ENCODE measurements around the gene CENPB. TPM values are rescaled to one million over a fixed set of nuclear protein-coding genes. Genes with fewer than 3 reads are reported as not detected.

CENPB gene
- total and polyA plus RNA-seq, 4 donors: 4.5 to 32.4 (median 25.4) TPM

- Histone ChIP-seq H3K4me3 (ENCODE audit: low read depth in 1 of 3, low read length in 3 of 3) (no peak overlapping the region), H3K9ac (ENCODE audit: low read depth in 1 of 2, low read length in 2 of 2) (no peak overlapping the region), H3K4me1 (ENCODE audit: control insufficient read depth in 4 of 4, insufficient read depth in 4 of 4, low read length in 3 of 4) (peaks cover 14 to 41% (median 31%) of the 10 kb centered on the region in 4 donors), H3K9me3 (ENCODE audit: control insufficient read depth in 4 of 4, low read length in 3 of 4) (no peaks in the 10 kb centered on the region), H3K27ac (ENCODE audit: low read depth in 1 of 2, low read length in 2 of 2) (no peak overlapping the region), H3K27me3 (ENCODE audit: control insufficient read depth in 4 of 4, insufficient read depth in 4 of 4, low read length in 3 of 4) (no peaks in the 10 kb centered on the region), H3K36me3 (ENCODE audit: control insufficient read depth in 4 of 4, insufficient read depth in 3 of 4, low read depth in 1 of 4, low read length in 3 of 4) (peaks cover 0 to 5% (median 0%) of the 10 kb centered on the region in 4 donors)
- no peak for DNase-seq (ENCODE audit: low spot score)
- 84% methylated on average over 10 of the region's 10 CpGs for WGBS
- TF ChIP-seq RAD21 (IDR thresholded peaks at IDR 0.05) (no peak), NR2F2 (IDR thresholded peaks at IDR 0.05) (no peak), JUND (IDR thresholded peaks at IDR 0.05) (no peak), FOXA1 (IDR thresholded peaks at IDR 0.05) (no peak), TAF1 (conservative IDR thresholded peaks at IDR 0.05) (no peak), SP1 (IDR thresholded peaks at IDR 0.05) (no peak), ATF3 (IDR thresholded peaks at IDR 0.05) (no peak)
Measured at GRCh38 chr20:3783511-3784195, 2.9 kb downstream of the CENPB start.

- no peaks in the 10 kb centered on the region for H3K9me3 ChIP-seq (ENCODE audit: control insufficient read depth in 4 of 4, low read length in 3 of 4)
- 83% methylated on average over 2 of the region's 2 CpGs for WGBS
- H3K27ac ChIP-seq (ENCODE audit: low read depth in 1 of 2, low read length in 2 of 2): no peak overlapping the region
- H3K27me3 ChIP-seq (ENCODE audit: control insufficient read depth in 4 of 4, insufficient read depth in 4 of 4, low read length in 3 of 4): no peaks in the 10 kb centered on the region
- no peak overlapping the region for H3K4me3 ChIP-seq (ENCODE audit: low read depth in 1 of 3, low read length in 3 of 3)
- TF ChIP-seq RXRA (IDR thresholded peaks at IDR 0.05) (no peak), CTCF (IDR thresholded peaks at IDR 0.05; ENCODE audit: low read depth, low read length, missing input control) (no peak), FOXA2 (IDR thresholded peaks at IDR 0.05) (no peak), ATF3 (IDR thresholded peaks at IDR 0.05) (no peak), EGR1 (IDR thresholded peaks at IDR 0.05; ENCODE audit: low read depth in 2 of 2) (no peak), GABPA (IDR thresholded peaks at IDR 0.05 in 1 of 2, conservative IDR thresholded peaks at IDR 0.05 in 1 of 2) (no peak), NR2F2 (IDR thresholded peaks at IDR 0.05) (no peak), HNF4A (conservative IDR thresholded peaks at IDR 0.05) (no peak), REST (IDR thresholded peaks at IDR 0.05) (no peak), HNF4G (IDR thresholded peaks at IDR 0.05) (no peak), YY1 (IDR thresholded peaks at IDR 0.05) (no peak)
- peaks cover 0 to 5% (median 0%) of the 10 kb centered on the region in 4 donors for H3K36me3 ChIP-seq (ENCODE audit: control insufficient read depth in 4 of 4, insufficient read depth in 3 of 4, low read depth in 1 of 4, low read length in 3 of 4)
- DNase-seq (ENCODE audit: low spot score): no peak
- H3K4me1 ChIP-seq (ENCODE audit: control insufficient read depth in 4 of 4, insufficient read depth in 4 of 4, low read length in 3 of 4): peaks cover 18 to 45% (median 35%) of the 10 kb centered on the region in 4 donors
- no peak overlapping the region for H3K9ac ChIP-seq (ENCODE audit: low read depth in 1 of 2, low read length in 2 of 2)
Measured at GRCh38 chr20:3783068-3783489, 3.5 kb downstream of the CENPB start.

Data from liver (tissue), 9 donors.